Caco-2 (cell line): Measurements from ENCODE around the gene SFMBT1. TPM values are rescaled to one million over a fixed set of nuclear protein-coding genes. Genes with fewer than 3 reads are reported as not detected.

Source experiments
- BruUV-seq: library from RNA; stranded (reverse); fragments of 400-500 nt; replicated peaks from 2 replicates; lab custom pipeline; 2021; lab: Mats Ljungman, UMichigan
- CTCF ChIA-PET: fragments of 300-600 bp; sonication (Branson Sonifier 250); formaldehyde crosslinking; loops from one replicate; lab custom pipeline; 2022; ENCODE audit warnings: antibody characterized with exemption; lab: Charles Lee
- POLR2A ChIA-PET: fragments of 300-600 bp; sonication (Branson Sonifier 250); formaldehyde crosslinking; loops from one replicate; lab custom pipeline; 2022; ENCODE audit warnings: antibody characterized with exemption; lab: Charles Lee
- DNase-seq, 2 experiments: peaks; one replicate each; pipeline versions ENCODE4 v3.0.0 to v3.0.0-alpha.2; 2020 to 2022
- H3K27me3 ChIP-seq: replicated peaks from 2 replicates; pipeline ENCODE4 v1.6.0; 2011; ENCODE audit warnings: low read length; ENCODE audit not compliant: control insufficient read depth, insufficient read depth
- H3K36me3 ChIP-seq: 2 replicates; pipeline ENCODE4 v1.5.1; 2011; ENCODE audit warnings: low read length; ENCODE audit not compliant: control insufficient read depth, insufficient read depth
- H3K4me1 ChIP-seq: fragments of 250-450 bp; sonication (Bioruptor Pico); 2 replicates; pipeline ENCODE4 v1.5.1; 2020; ENCODE audit warnings: mild to moderate bottlenecking
- H3K4me3 ChIP-seq: 2 replicates; pipeline ENCODE4 v1.5.1; 2011; ENCODE audit warnings: low read depth, mild to moderate bottlenecking, control low read depth, low read length
- H3K9me3 ChIP-seq: fragments of 250-450 bp; sonication (Bioruptor Pico); 2 replicates; pipeline ENCODE4 v1.5.1; 2020; ENCODE audit warnings: mild to moderate bottlenecking, moderate library complexity
- H3K27ac Mint-ChIP-seq: one replicate; pipeline ENCODE4 v1.8.0; 2022; ENCODE audit warnings: mixed read lengths; ENCODE audit not compliant: unreplicated experiment
- H3K27me3 Mint-ChIP-seq: one replicate; pipeline ENCODE4 v1.8.0; 2022; ENCODE audit warnings: mixed read lengths; ENCODE audit not compliant: insufficient read depth, unreplicated experiment
- H3K36me3 Mint-ChIP-seq: one replicate; pipeline ENCODE4 v1.8.0; 2022; ENCODE audit warnings: mild to moderate bottlenecking, mixed read lengths; ENCODE audit not compliant: insufficient read depth, unreplicated experiment
- H3K4me1 Mint-ChIP-seq: one replicate; pipeline ENCODE4 v1.8.0; 2022; ENCODE audit warnings: low read depth, mixed read lengths; ENCODE audit not compliant: unreplicated experiment
- H3K4me3 Mint-ChIP-seq: one replicate; pipeline ENCODE4 v1.8.0; 2022; ENCODE audit warnings: mild to moderate bottlenecking, moderate library complexity, mixed read lengths; ENCODE audit not compliant: unreplicated experiment
- H3K9me3 Mint-ChIP-seq: one replicate; pipeline ENCODE4 v1.8.0; 2022; ENCODE audit warnings: mixed read lengths; ENCODE audit not compliant: unreplicated experiment
- intact Hi-C: fragments of 100-400 bp; cut with micrococcal nuclease; formaldehyde crosslinking; loops from one replicate; pipeline ENCODE4 v1.10.0; 2022; ENCODE audit not compliant: unreplicated experiment
- total RNA-seq: library from RNA; stranded (reverse); gene quantifications from 2 replicates; pipeline ENCODE4 v1.2.3, GENCODE V29; 2022
- TF ChIP-seq, protein P1 (sequence below), 2 experiments: fragments of 200-600 bp in 1 of 2; IDR thresholded peaks; 1 replicate in 1 of 2; 2 replicates in 1 of 2; pipeline versions ENCODE4 v1.5.1 to v1.8.0; 2011 to 2022; ENCODE audit warnings: antibody characterized with exemption in 1 of 2, control low read depth in 1 of 2, inconsistent platforms in 1 of 2, low read depth in 1 of 2, low read length in 1 of 2, mild to moderate bottlenecking in 1 of 2, moderate library complexity in 1 of 2; ENCODE audit not compliant: insufficient read depth in 1 of 2, severe bottlenecking in 1 of 2, unreplicated experiment in 1 of 2

Gene SFMBT1
- total RNA-seq, 1 experiment from 2014 or later = 45.3 TPM

DNA sequence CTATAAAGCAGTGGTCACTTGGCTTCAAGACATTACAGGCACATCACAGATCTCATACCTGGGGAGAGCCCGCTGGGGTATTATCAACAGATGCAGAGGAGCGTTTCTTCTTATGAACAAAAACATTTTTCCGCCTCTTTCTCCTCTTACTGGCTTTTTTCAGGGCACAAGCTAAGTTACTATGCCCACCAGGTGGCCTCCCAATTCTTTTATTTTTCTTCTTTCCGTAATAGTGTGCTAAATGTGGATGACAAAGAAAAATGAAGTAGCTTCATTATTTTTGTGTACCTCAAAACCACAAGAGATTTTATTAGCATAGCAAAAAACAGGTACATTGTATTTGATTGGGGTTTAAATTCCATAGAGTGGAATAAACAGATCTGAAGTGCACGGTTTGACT lies 138.4 kb downstream of the SFMBT1 start:
- intact Hi-C loops = no loop called here
- Mint-ChIP-seq H3K27me3 (no peaks in the 10 kb centered on the region), H3K27ac (no peak overlapping the region), H3K4me1 (no peaks in the 10 kb centered on the region), H3K4me3 (no peak overlapping the region), H3K9me3 (no peaks in the 10 kb centered on the region), H3K36me3 (peaks cover 68% of the 10 kb centered on the region)
- BruUV-seq = no TSS peak
- no peaks in the 10 kb centered on the region for H3K9me3 ChIP-seq
- no peaks in the 10 kb centered on the region; the same call in none of the 2 replicates for H3K36me3 ChIP-seq
- TF ChIP-seq, protein P1, sequence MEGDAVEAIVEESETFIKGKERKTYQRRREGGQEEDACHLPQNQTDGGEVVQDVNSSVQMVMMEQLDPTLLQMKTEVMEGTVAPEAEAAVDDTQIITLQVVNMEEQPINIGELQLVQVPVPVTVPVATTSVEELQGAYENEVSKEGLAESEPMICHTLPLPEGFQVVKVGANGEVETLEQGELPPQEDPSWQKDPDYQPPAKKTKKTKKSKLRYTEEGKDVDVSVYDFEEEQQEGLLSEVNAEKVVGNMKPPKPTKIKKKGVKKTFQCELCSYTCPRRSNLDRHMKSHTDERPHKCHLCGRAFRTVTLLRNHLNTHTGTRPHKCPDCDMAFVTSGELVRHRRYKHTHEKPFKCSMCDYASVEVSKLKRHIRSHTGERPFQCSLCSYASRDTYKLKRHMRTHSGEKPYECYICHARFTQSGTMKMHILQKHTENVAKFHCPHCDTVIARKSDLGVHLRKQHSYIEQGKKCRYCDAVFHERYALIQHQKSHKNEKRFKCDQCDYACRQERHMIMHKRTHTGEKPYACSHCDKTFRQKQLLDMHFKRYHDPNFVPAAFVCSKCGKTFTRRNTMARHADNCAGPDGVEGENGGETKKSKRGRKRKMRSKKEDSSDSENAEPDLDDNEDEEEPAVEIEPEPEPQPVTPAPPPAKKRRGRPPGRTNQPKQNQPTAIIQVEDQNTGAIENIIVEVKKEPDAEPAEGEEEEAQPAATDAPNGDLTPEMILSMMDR (IDR thresholded peaks at IDR 0.05; ENCODE audit: insufficient read depth in 1 of 2, low read depth in 1 of 2, low read length in 1 of 2, severe bottlenecking in 1 of 2, unreplicated experiment in 1 of 2) = no peak
- no peaks in the 10 kb centered on the region for H3K4me1 ChIP-seq
- H3K27me3 ChIP-seq = no peaks in the 10 kb centered on the region
- POLR2A ChIA-PET = no interaction called here
- no peak for DNase-seq
- CTCF ChIA-PET = interaction anchor here (0.5 to 0.6 kb wide), 3 partner anchors 15 to 158 kb away, joined by 3 to 6 read pairs (median 4); no protein-coding TSS in a partner anchor
- no peak overlapping the region for H3K4me3 ChIP-seq

- Mint-ChIP-seq H3K4me3 (no peak overlapping the region), H3K36me3 (peaks cover 54% of the 10 kb centered on the region), H3K27ac (no peak overlapping the region), H3K27me3 (no peaks in the 10 kb centered on the region), H3K9me3 (no peaks in the 10 kb centered on the region), H3K4me1 (no peaks in the 10 kb centered on the region)
- ChIA-PET CTCF (no interaction called here), POLR2A (no interaction called here)
- intact Hi-C loops = loop anchor here (2.0 kb wide), 1 partner anchor 54 kb away; no protein-coding TSS in a partner anchor
- no peak for DNase-seq
- BruUV-seq = TSS peak; percentile 24
- Histone ChIP-seq H3K4me1 (no peaks in the 10 kb centered on the region), H3K9me3 (no peaks in the 10 kb centered on the region), H3K27me3 (no peaks in the 10 kb centered on the region), H3K4me3 (no peak overlapping the region), H3K36me3 (no peaks in the 10 kb centered on the region; the same call in 1 of the 2 replicates)
- TF ChIP-seq, protein P1 (IDR thresholded peaks at IDR 0.05; ENCODE audit: insufficient read depth in 1 of 2, low read depth in 1 of 2, low read length in 1 of 2, severe bottlenecking in 1 of 2, unreplicated experiment in 1 of 2) = no peak
Measured at GRCh38 chr3:52904552-52904951, 141.3 kb downstream of the SFMBT1 start.

DNA sequence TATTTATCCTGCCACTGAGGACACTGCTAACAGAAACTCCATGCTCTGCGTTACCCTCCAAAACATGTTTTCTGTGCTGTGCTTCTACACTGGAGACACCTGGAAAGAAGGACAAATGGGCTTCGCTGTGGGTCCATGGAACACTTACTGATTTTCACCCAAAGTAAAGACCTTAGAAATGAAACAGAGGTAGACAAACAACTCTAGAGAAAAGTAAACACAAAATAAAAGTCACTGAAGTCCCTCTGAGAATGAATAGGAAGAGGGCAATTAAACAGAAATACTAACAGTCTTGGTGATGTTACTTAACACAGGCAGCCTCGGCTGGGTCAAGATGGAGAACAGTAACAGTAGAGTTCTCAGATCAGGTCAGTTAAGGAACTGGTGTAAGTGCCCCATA lies 141.9 kb downstream of the SFMBT1 start:
- intact Hi-C loops = loop anchor here (2.0 kb wide), 1 partner anchor 53 kb away; no protein-coding TSS in a partner anchor
- no peak overlapping the region for H3K27ac Mint-ChIP-seq
- H3K27me3 ChIP-seq = no peaks in the 10 kb centered on the region
- H3K4me3 ChIP-seq = no peak overlapping the region
- BruUV-seq = no TSS peak
- no peak overlapping the region for H3K4me3 Mint-ChIP-seq
- POLR2A ChIA-PET = no interaction called here
- H3K36me3 ChIP-seq = no peaks in the 10 kb centered on the region; the same call in 1 of the 2 replicates
- CTCF ChIA-PET = no interaction called here
- H3K4me1 ChIP-seq = no peaks in the 10 kb centered on the region
- no peaks in the 10 kb centered on the region for H3K27me3 Mint-ChIP-seq
- peaks cover 59% of the 10 kb centered on the region for H3K36me3 Mint-ChIP-seq
- no peaks in the 10 kb centered on the region for H3K9me3 ChIP-seq
- H3K9me3 Mint-ChIP-seq = no peaks in the 10 kb centered on the region
- no peak for DNase-seq
- H3K4me1 Mint-ChIP-seq = no peaks in the 10 kb centered on the region
- TF ChIP-seq, protein P1 (IDR thresholded peaks at IDR 0.05; ENCODE audit: insufficient read depth in 1 of 2, low read depth in 1 of 2, low read length in 1 of 2, severe bottlenecking in 1 of 2, unreplicated experiment in 1 of 2) = no peak
